K562 (cell line): Measurements from ENCODE around the gene LRCH1.

Experiments
- ATF3 ChIP-seq, 2 experiments: fragments of 450-650 bp in 1 of 2; sonication (generic) in 1 of 2; formaldehyde crosslinking in 1 of 2; IDR thresholded peaks in 1 of 2; conservative IDR thresholded peaks in 1 of 2; 2 replicates each; pipeline versions ENCODE4 v1.6.1 to v1.8.1; 2016 to 2023; ENCODE audit warnings: mild to moderate bottlenecking in 2 of 2, moderate library complexity in 2 of 2, inconsistent platforms in 1 of 2, missing genetic modification reagents in 1 of 2
- CTCF ChIP-seq, 3 experiments: IDR thresholded peaks in 2 of 3; conservative IDR thresholded peaks in 1 of 3; 2 replicates each; pipeline ENCODE4 v1.5.1; 2011 to 2012; ENCODE audit warnings: low read length in 3 of 3, mild to moderate bottlenecking in 3 of 3, control low read depth in 2 of 3, improper control_type of control experiment in 1 of 3, inconsistent platforms in 1 of 3, low read depth in 1 of 3, mixed read lengths in 1 of 3, moderate library complexity in 1 of 3; ENCODE audit not compliant: insufficient read depth in 2 of 3
- KDM5B ChIP-seq: fragments of 200-600 bp; sonication (generic); IDR thresholded peaks from 2 replicates; pipeline ENCODE4 v1.6.1; 2012; ENCODE audit warnings: low read depth, mild to moderate bottlenecking, moderate library complexity, low read length, control low read depth, inconsistent platforms; ENCODE audit not compliant: insufficient replicate concordance
- NR2C1 ChIP-seq, 2 experiments: fragments of 450-650 bp; IDR thresholded peaks; 2 replicates each; pipeline ENCODE4 v1.6.1; 2017; ENCODE audit warnings: mild to moderate bottlenecking in 2 of 2, antibody characterized with exemption in 1 of 2, inconsistent platforms in 1 of 2, missing compliant biosample characterization in 1 of 2, missing genetic modification characterization in 1 of 2
- NUFIP1 ChIP-seq: fragments of 450-650 bp; IDR thresholded peaks from 2 replicates; pipeline ENCODE4 v1.6.1; 2018; ENCODE audit not compliant: partially characterized antibody
- RAD21 ChIP-seq, 2 experiments: fragments of 250-450 bp in 1 of 2; fragments of 450-650 bp in 1 of 2; sonication (Bioruptor Pico) in 1 of 2; formaldehyde crosslinking in 1 of 2; IDR thresholded peaks in 1 of 2; conservative IDR thresholded peaks in 1 of 2; 2 replicates each; pipeline versions ENCODE4 v1.4.0 to v1.8.0; 2020 to 2022; ENCODE audit warnings: mild to moderate bottlenecking in 2 of 2, moderate library complexity in 1 of 2
- ZNF174 ChIP-seq: fragments of 250-450 bp; sonication (Bioruptor Pico); IDR thresholded peaks from 2 replicates; pipeline ENCODE4 v1.4.0; 2020; ENCODE audit warnings: mild to moderate bottlenecking

- no peak for TF ChIP-seq ATF3 (IDR thresholded peaks at IDR 0.05)
- TF ChIP-seq ATF3 (CRISPR knock-in tag; conservative IDR thresholded peaks at IDR 0.05) = no peak
- no peak for TF ChIP-seq RAD21 (CRISPR knock-in tag; conservative IDR thresholded peaks at IDR 0.05 in 1 of 2, IDR thresholded peaks at IDR 0.05 in 1 of 2)
- TF ChIP-seq NR2C1 (IDR thresholded peaks at IDR 0.05) = no peak
- no peak for TF ChIP-seq NR2C1 (tag; IDR thresholded peaks at IDR 0.05)
- no peak for TF ChIP-seq NUFIP1
- TF ChIP-seq ZNF174 (CRISPR knock-in tag) = no peak
- no peak for TF ChIP-seq CTCF (IDR thresholded peaks at IDR 0.05 in 2 of 3, conservative IDR thresholded peaks at IDR 0.05 in 1 of 3; ENCODE audit: insufficient read depth in 2 of 3, low read depth in 1 of 3, low read length in 3 of 3)
- TF ChIP-seq KDM5B = no peak
Measured at GRCh38 chr13:46753137-46753536, 200.2 kb downstream of the LRCH1 start.
